ENCODE data around the gene TAOK1. TPM values are rescaled to one million over a fixed set of nuclear protein-coding genes. Genes with fewer than 3 reads are reported as not detected.
"Not testable (repeated sequence)": the region's sequence is repeated elsewhere in the genome, so short reads cannot be mapped to it uniquely, and the experiment has no call there.

Gene TAOK1
- polyA plus RNA-seq, 2 of the 4 experiments (the other 2 are of a cell fraction), result 18.2 to 46.7 TPM

DNA sequence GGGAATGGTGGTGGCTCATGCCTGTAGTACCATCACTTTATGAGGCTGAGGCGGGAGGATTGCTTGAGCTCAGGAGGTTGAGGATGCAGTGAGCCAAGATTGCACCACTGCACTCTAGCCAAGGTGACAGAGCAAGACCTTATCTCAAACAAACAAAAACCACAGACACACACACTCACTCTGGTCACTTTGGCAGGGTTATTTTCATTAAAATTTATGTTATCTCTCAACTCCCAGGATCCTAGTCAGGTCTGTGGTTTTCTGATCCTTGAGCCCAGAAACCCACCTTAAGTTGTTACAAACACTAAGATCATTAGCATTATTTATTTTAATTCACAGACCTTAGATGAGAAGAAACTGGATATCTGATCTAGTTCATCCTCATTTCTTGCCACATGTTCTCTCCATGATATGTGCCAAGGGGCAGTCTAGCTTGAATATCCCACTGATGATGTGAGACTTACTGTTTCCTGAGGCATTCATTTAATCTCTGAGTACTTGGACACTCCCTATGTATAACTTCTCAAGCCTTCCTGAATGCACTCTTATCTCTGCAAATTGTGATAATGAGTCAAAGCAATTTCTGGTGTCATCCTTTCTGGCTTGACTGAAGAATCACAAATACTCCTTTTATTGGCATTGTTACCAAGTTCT is 167.0 kb downstream of the TAOK1 start:
- no peak overlapping the region for H3K4me3 ChIP-seq
- ATAC-seq (peak; percentile 21 to 53; a peak in 4 of 6 replicates), FAIRE-seq (no peak), DNase-seq (ENCODE audit: low read depth in 1 of 2, low spot score in 1 of 2) (no peak)
- no peaks in the 10 kb centered on the region for H3K9me3 ChIP-seq
- POLR2A ChIA-PET, result interaction anchor here (1.4 to 2.3 kb wide), 2 partner anchors 9 to 24 kb away, joined by 3 to 10 read pairs; partner anchors contain the start of gene ABHD15
- peaks cover 33% of the 10 kb centered on the region for H3K4me1 ChIP-seq
- H3K4me2 ChIP-seq, result peak overlapping the region; percentile 21; the same call in 2 of the 3 replicates
- no peak for TF ChIP-seq BHLHE40 (IDR thresholded peaks at IDR 0.05; ENCODE audit: low read depth, low read length)
- no peak for TF ChIP-seq FOSL2 (IDR thresholded peaks at IDR 0.05)
- TF ChIP-seq FOSL2 (CRISPR knock-in tag; IDR thresholded peaks at IDR 0.05), result peak; percentile 4; the same call in 1 of the 2 replicates
- TF ChIP-seq JUN (IDR thresholded peaks at IDR 0.05), result 0 out of 5 replicates have a peak, but pooled peaks of 1 of the 2 experiments have one; percentile 21
- TF ChIP-seq RNF2 (IDR thresholded peaks at IDR 0.05; ENCODE audit: borderline replicate concordance, low read depth), result no peak
- peak overlapping the region in 1 of 2 experiments; percentile 20; a peak in 1 of 6 replicates for H3K27ac ChIP-seq
- 85% methylated on average over 1 of the region's 1 CpG for WGBS (ENCODE audit: missing lambda C conversion rate)
- CTCF ChIA-PET, result interaction anchor here (1.2 to 5.0 kb wide), 5 partner anchors 9 to 187 kb away, joined by 4 to 25 read pairs (median 11); no protein-coding TSS in a partner anchor

DNA sequence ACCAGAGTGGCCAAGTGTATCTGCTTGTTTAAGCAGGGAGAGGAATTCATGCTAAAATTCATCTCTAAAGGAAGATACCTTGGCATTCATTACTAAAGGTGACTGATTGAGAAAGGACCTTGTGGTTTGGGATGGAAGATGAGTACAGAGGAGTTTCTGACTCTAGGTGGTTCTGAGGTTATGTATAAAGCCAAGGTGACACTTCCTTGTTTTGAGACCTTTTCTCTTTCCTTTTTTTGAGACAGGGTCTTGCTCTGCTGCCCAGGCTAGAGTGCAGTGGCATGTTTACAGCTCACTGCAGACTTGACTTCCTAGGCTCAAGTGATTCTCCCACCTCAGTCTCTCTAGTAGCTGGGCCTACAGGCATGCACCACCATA is 167.6 kb downstream of the TAOK1 start:
- Histone ChIP-seq H3K9me3 (no peaks in the 10 kb centered on the region), H3K4me1 (peaks cover 33% of the 10 kb centered on the region), H3K4me3 (no peak overlapping the region), H3K4me2 (peak overlapping the region; percentile 21; the same call in 1 of the 3 replicates), H3K27ac (0 out of 6 replicates have a peak overlapping the region, but pooled peaks of 1 of the 2 experiments have one; percentile 1)
- TF ChIP-seq HDAC2 (IDR thresholded peaks at IDR 0.05), result no peak
- no peak for TF ChIP-seq JUN (IDR thresholded peaks at IDR 0.05)
- no peak for TF ChIP-seq POLR2A (IDR thresholded peaks at IDR 0.05; ENCODE audit: low read length)
- no peak for TF ChIP-seq HEYL (CRISPR knock-in tag; IDR thresholded peaks at IDR 0.05)
- no peak for TF ChIP-seq MAZ (IDR thresholded peaks at IDR 0.05; ENCODE audit: borderline replicate concordance, low read depth, low read length)
- TF ChIP-seq ZC3H11A (IDR thresholded peaks at IDR 0.05), result no peak
- ATAC-seq (no peak; a peak in 1 of 6 replicates), FAIRE-seq (peak; percentile 49), DNase-seq (ENCODE audit: low read depth in 1 of 2, low spot score in 1 of 2) (no peak)
- ChIA-PET POLR2A (interaction anchor here (1.4 to 2.3 kb wide), 2 partner anchors 8 to 23 kb away, joined by 3 to 10 read pairs; partner anchors contain the start of gene ABHD15), CTCF (interaction anchor here (1.2 to 5.0 kb wide), 4 partner anchors 10 to 187 kb away, joined by 4 to 25 read pairs (median 9); no protein-coding TSS in a partner anchor)

DNA sequence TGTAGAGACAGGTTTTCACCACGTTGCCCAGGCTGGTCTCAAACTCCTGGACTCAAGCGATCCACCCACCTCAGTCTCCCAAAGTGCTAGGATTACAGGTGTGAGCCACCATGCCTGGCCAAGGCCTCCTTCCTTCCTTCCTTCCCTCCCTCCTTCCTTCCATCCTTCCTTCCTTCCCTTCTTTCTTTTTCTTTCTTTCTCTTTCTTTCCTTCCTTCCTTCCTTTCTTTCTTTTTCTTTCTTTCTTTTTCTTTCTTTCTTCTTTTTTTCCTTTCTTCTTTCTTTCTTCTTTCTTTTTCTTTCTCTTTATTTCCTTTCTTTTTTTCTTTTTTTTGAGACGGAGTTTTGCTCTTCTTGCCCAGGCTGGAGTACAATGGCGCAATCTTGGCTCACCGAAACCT is 168.0 kb downstream of the TAOK1 start:
- CTCF ChIA-PET, result interaction anchor here (2.6 to 5.0 kb wide), 3 partner anchors 13 to 188 kb away, joined by 7 to 25 read pairs (median 11); no protein-coding TSS in a partner anchor
- FAIRE-seq, result not testable (repeated sequence)

DNA sequence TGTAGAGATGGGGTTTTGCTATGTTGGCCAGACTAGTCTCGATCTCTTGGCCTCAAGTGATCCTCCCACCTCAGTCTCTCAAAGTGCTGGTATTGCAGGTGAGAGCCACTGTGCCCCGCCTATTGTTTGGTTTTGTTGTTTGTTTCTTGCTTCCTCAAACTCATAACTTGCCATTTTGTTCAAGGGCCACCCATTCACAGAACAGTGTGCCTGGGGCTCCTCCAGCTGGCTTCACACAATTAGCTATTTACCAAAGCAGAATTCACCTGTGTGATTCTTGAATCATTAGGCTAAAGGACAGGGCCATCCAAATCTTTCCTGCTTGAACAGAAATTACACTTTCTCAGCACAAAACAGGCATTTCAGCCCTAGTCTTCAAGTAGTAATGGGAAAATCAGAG is 169.5 kb downstream of the TAOK1 start:
- FAIRE-seq, result no peak
- whole genome bisulfite sequencing (ENCODE audit: missing lambda C conversion rate), result 88% methylated on average over 2 of the region's 2 CpGs
- no peak overlapping the region for H3K4me2 ChIP-seq
- ATAC-seq, result no peak
- no peak overlapping the region for H3K4me3 ChIP-seq
- ChIA-PET POLR2A (no interaction called here), CTCF (interaction anchor here (0.6 to 22.8 kb wide), 4 partner anchors 21 to 1145 kb away, joined by 3 to 383 read pairs (median 7); no protein-coding TSS in a partner anchor)
- DNase-seq (ENCODE audit: low read depth in 1 of 2, low spot score in 1 of 2), result no peak
- H3K4me1 ChIP-seq, result peaks cover 35% of the 10 kb centered on the region
- no peak for TF ChIP-seq KDM5A (IDR thresholded peaks at IDR 0.05)
- no peak for TF ChIP-seq HEYL (CRISPR knock-in tag; IDR thresholded peaks at IDR 0.05)
- no peak for TF ChIP-seq MAZ (IDR thresholded peaks at IDR 0.05; ENCODE audit: borderline replicate concordance, low read depth, low read length)
- no peak for TF ChIP-seq FOXS1 (CRISPR knock-in tag; IDR thresholded peaks at IDR 0.05)
- no peak for TF ChIP-seq SREBF2 (IDR thresholded peaks at IDR 0.05)
- no peak for TF ChIP-seq RFX5 (IDR thresholded peaks at IDR 0.05)
- TF ChIP-seq BHLHE40 (IDR thresholded peaks at IDR 0.05; ENCODE audit: low read depth, low read length), result no peak
- TF ChIP-seq, protein P1, sequence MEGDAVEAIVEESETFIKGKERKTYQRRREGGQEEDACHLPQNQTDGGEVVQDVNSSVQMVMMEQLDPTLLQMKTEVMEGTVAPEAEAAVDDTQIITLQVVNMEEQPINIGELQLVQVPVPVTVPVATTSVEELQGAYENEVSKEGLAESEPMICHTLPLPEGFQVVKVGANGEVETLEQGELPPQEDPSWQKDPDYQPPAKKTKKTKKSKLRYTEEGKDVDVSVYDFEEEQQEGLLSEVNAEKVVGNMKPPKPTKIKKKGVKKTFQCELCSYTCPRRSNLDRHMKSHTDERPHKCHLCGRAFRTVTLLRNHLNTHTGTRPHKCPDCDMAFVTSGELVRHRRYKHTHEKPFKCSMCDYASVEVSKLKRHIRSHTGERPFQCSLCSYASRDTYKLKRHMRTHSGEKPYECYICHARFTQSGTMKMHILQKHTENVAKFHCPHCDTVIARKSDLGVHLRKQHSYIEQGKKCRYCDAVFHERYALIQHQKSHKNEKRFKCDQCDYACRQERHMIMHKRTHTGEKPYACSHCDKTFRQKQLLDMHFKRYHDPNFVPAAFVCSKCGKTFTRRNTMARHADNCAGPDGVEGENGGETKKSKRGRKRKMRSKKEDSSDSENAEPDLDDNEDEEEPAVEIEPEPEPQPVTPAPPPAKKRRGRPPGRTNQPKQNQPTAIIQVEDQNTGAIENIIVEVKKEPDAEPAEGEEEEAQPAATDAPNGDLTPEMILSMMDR (IDR thresholded peaks at IDR 0.05), result no peak
- TF ChIP-seq, protein P2, sequence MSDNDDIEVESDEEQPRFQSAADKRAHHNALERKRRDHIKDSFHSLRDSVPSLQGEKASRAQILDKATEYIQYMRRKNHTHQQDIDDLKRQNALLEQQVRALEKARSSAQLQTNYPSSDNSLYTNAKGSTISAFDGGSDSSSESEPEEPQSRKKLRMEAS (IDR thresholded peaks at IDR 0.05), result no peak
- TF ChIP-seq, protein P3, sequence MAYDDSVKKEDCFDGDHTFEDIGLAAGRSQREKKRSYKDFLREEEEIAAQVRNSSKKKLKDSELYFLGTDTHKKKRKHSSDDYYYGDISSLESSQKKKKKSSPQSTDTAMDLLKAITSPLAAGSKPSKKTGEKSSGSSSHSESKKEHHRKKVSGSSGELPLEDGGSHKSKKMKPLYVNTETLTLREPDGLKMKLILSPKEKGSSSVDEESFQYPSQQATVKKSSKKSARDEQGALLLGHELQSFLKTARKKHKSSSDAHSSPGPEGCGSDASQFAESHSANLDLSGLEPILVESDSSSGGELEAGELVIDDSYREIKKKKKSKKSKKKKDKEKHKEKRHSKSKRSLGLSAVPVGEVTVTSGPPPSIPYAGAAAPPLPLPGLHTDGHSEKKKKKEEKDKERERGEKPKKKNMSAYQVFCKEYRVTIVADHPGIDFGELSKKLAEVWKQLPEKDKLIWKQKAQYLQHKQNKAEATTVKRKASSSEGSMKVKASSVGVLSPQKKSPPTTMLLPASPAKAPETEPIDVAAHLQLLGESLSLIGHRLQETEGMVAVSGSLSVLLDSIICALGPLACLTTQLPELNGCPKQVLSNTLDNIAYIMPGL (CRISPR knock-in tag; IDR thresholded peaks at IDR 0.05; ENCODE audit: borderline replicate concordance), result no peak
- TF ChIP-seq CEBPB (IDR thresholded peaks at IDR 0.05), result no peak
- TF ChIP-seq NFE2L2 (conservative IDR thresholded peaks at IDR 0.05; ENCODE audit: low read length), result no peak
- TF ChIP-seq EHMT2 (IDR thresholded peaks at IDR 0.05; ENCODE audit: low read depth), result no peak
- no peak overlapping the region for H3K27ac ChIP-seq
- no peaks in the 10 kb centered on the region for H3K9me3 ChIP-seq

More for the DNA sequence above, 168.0 kb downstream of the TAOK1 start:
- H3K4me1 ChIP-seq, result peaks cover 33% of the 10 kb centered on the region
- DNase-seq (ENCODE audit: low read depth in 1 of 2, low spot score in 1 of 2); H3K4me2 ChIP-seq; ATAC-seq; H3K4me3 ChIP-seq; H3K9me3 ChIP-seq: not testable (repeated sequence)
- H3K27ac ChIP-seq, result 0 out of 6 replicates have a peak overlapping the region, but pooled peaks of 1 of the 2 experiments have one; percentile 1
- WGBS (ENCODE audit: missing lambda C conversion rate), result 88% methylated on average over 5 of the region's 5 CpGs
- POLR2A ChIA-PET, result interaction anchor here (0.7 kb wide), 1 partner anchor 188 kb away, joined by 3 read pairs; no protein-coding TSS in a partner anchor
